HCT116 (cell line): ENCODE results near the gene FAM13A. TPM values are rescaled to one million over a fixed set of nuclear protein-coding genes. Genes with fewer than 3 reads are reported as not detected.

Experiments
- ATAC-seq: fragments of 200-7000 bp; cut with Tn5 transposase; 2 replicates; pipeline ENCODE4 v1.9.1; 2020; ENCODE audit warnings: mild to moderate bottlenecking, moderate library complexity
- BruUV-seq: library from RNA; stranded (reverse); fragments of 400-500 nt; replicated peaks from 2 replicates; lab custom pipeline; 2021; lab: Mats Ljungman, UMichigan
- CTCF ChIA-PET: fragments of 300-600 bp; sonication (Branson Sonifier 250); formaldehyde crosslinking; loops from one replicate; lab custom pipeline; 2021; ENCODE audit warnings: antibody characterized with exemption; lab: Charles Lee
- POLR2A ChIA-PET: fragments of 300-600, 350-600 bp; sonication (Branson Sonifier 250); formaldehyde crosslinking; loops from one replicate; lab custom pipeline; 2021; ENCODE audit warnings: antibody characterized with exemption; lab: Charles Lee
- RAD21 ChIA-PET, 2 experiments: fragments of 300-600 bp; sonication (Branson Sonifier 250); formaldehyde crosslinking; loops; one replicate each; lab custom pipeline; 2023; ENCODE audit warnings: low total read pairs in 2 of 2; ENCODE audit not compliant: uncharacterized antibody in 2 of 2, unreplicated experiment in 2 of 2, low non-redundant PET in 1 of 2; lab: Charles Lee
- DNase-seq: peaks from one replicate; pipeline ENCODE4 v3.0.0-alpha.2; 2010; ENCODE audit warnings: low read depth, low spot score
- H2AFZ ChIP-seq: fragments of 200-600 bp; shearing (Covaris generic), sonication (generic); 2 replicates; pipeline ENCODE4 v1.6.1; 2017; ENCODE audit warnings: low read depth, mixed run types, mixed read lengths, antibody characterized with exemption, low read length; ENCODE audit not compliant: poor library complexity, severe bottlenecking
- H3K27ac ChIP-seq: 2 replicates; pipeline ENCODE4 v1.5.1; 2012; ENCODE audit warnings: low read depth, low read length
- H3K27me3 ChIP-seq: fragments of 200-600 bp; sonication (generic); 2 replicates; pipeline ENCODE4 v1.6.1; 2016; ENCODE audit warnings: mixed run types, low read length, mixed read lengths; ENCODE audit not compliant: insufficient read depth
- H3K36me3 ChIP-seq, 2 experiments: fragments of 200-500 bp in 1 of 2; fragments of 200-600 bp in 1 of 2; sonication (Bioruptor generic) in 1 of 2; sonication (generic) in 1 of 2; 2 replicates each; pipeline versions ENCODE4 v1.5.1 to v1.6.1; 2014 to 2016; ENCODE audit warnings: low read length in 2 of 2, inconsistent platforms in 1 of 2, mixed read lengths in 1 of 2, mixed run types in 1 of 2; ENCODE audit not compliant: insufficient read depth in 2 of 2, control insufficient read depth in 1 of 2
- H3K4me1 ChIP-seq, 2 experiments: fragments of 200-600 bp in 1 of 2; sonication (generic) in 1 of 2; 2 replicates each; pipeline versions ENCODE4 v1.5.1 to v1.6.1; 2012 to 2017; ENCODE audit warnings: low read length in 2 of 2, inconsistent platforms in 1 of 2, mild to moderate bottlenecking in 1 of 2, mixed read lengths in 1 of 2, mixed run types in 1 of 2, moderate library complexity in 1 of 2; ENCODE audit not compliant: insufficient read depth in 2 of 2, control insufficient read depth in 1 of 2
- H3K4me2 ChIP-seq: fragments of 200-600 bp; sonication (generic); 2 replicates; pipeline ENCODE4 v1.6.1; 2017; ENCODE audit warnings: mixed run types, low read length, mixed read lengths
- H3K4me3 ChIP-seq, 2 experiments: fragments of 200-600 bp in 1 of 2; sonication (generic) in 1 of 2; replicated peaks in 1 of 2; 2 replicates each; pipeline ENCODE4 v1.5.1; 2011 to 2016; ENCODE audit warnings: low read length in 2 of 2, control low read depth in 1 of 2, low read depth in 1 of 2, mild to moderate bottlenecking in 1 of 2, mixed read lengths in 1 of 2, mixed run types in 1 of 2
- H3K79me2 ChIP-seq: fragments of 200-600 bp; sonication (generic); 2 replicates; pipeline ENCODE4 v1.6.1; 2017; ENCODE audit warnings: mild to moderate bottlenecking, mixed run types, low read length, moderate library complexity, mixed read lengths; ENCODE audit not compliant: insufficient read depth
- H3K9ac ChIP-seq: fragments of 200-600 bp; sonication (generic); 2 replicates; pipeline ENCODE4 v1.6.1; 2016; ENCODE audit warnings: low read length, mixed read lengths
- H3K9me2 ChIP-seq: fragments of 200-600 bp; sonication (generic), shearing (Covaris generic); 2 replicates; pipeline ENCODE4 v1.6.1; 2017; ENCODE audit warnings: mixed run types, mild to moderate bottlenecking, moderate library complexity; ENCODE audit not compliant: insufficient read depth
- H3K9me3 ChIP-seq, 2 experiments: fragments of 200-500 bp in 1 of 2; fragments of 200-600 bp in 1 of 2; sonication (Bioruptor generic) in 1 of 2; sonication (generic) in 1 of 2; 2 replicates each; pipeline ENCODE4 v1.6.1; 2014 to 2017; ENCODE audit warnings: low read length in 2 of 2, mixed read lengths in 2 of 2, inconsistent platforms in 1 of 2, low read depth in 1 of 2, mild to moderate bottlenecking in 1 of 2, mixed run types in 1 of 2, moderate library complexity in 1 of 2; ENCODE audit not compliant: control insufficient read depth in 1 of 2, insufficient read depth in 1 of 2
- H4K20me1 ChIP-seq: fragments of 200-600 bp; sonication (generic), shearing (Covaris generic); 2 replicates; pipeline ENCODE4 v1.6.1; 2017; ENCODE audit warnings: mixed run types, mild to moderate bottlenecking, moderate library complexity; ENCODE audit not compliant: insufficient read depth
- CTCF ChIP-seq, 3 experiments: fragments of 200-600 bp in 1 of 3; sonication (generic) in 1 of 3; IDR thresholded peaks in 2 of 3; conservative IDR thresholded peaks in 1 of 3; 2 replicates each; pipeline ENCODE4 v1.5.1; 2012 to 2017; ENCODE audit warnings: low read depth in 2 of 3, low read length in 2 of 3, antibody characterized with exemption in 1 of 3, borderline replicate concordance in 1 of 3, control low read depth in 1 of 3, mild to moderate bottlenecking in 1 of 3, mixed read lengths in 1 of 3, mixed run types in 1 of 3, moderate library complexity in 1 of 3; ENCODE audit not compliant: insufficient read depth in 1 of 3
- FOSL1 ChIP-seq: IDR thresholded peaks from 2 replicates; pipeline ENCODE4 v1.6.1; 2012; ENCODE audit warnings: low read depth
- JUND ChIP-seq: IDR thresholded peaks from 2 replicates; pipeline ENCODE4 v1.6.1; 2012
- SIN3A ChIP-seq: IDR thresholded peaks from 2 replicates; pipeline ENCODE4 v1.6.1; 2012; ENCODE audit warnings: low read depth
- intact Hi-C: fragments of 100-400 bp; cut with micrococcal nuclease; formaldehyde crosslinking; loops from 2 replicates; pipeline ENCODE4 v1.10.0; 2022
- total RNA-seq: library from RNA; stranded (reverse); gene quantifications from one replicate; pipeline ENCODE4 v1.2.1, GENCODE V29; 2021; ENCODE audit not compliant: unreplicated experiment
- TF ChIP-seq, protein P1 (sequence below): IDR thresholded peaks from 2 replicates; pipeline ENCODE4 v1.6.1; 2011; ENCODE audit warnings: mild to moderate bottlenecking, low read length, moderate library complexity; ENCODE audit not compliant: insufficient replicate concordance; ENCODE audit errors: extremely low read depth
- TF ChIP-seq, protein P2 (sequence below): IDR thresholded peaks from 2 replicates; pipeline ENCODE4 v1.6.1; 2012

The FAM13A gene
- total RNA-seq, 1 experiment from 2014 or later, result 17.2 TPM

GRCh38 chr4:88804234-88804633 is 252.8 kb downstream of the FAM13A start:
- no peak for ATAC-seq
- intact Hi-C loops, result no loop called here

More at GRCh38 chr4:88804234-88804633, 252.8 kb downstream of the FAM13A start:
- ChIA-PET POLR2A (no interaction called here), RAD21 (no interaction called here), CTCF (no interaction called here)
- H3K27ac ChIP-seq, result no peak overlapping the region
- H3K4me2 ChIP-seq, result no peak overlapping the region
- H3K9me3 ChIP-seq, result no peaks in the 10 kb centered on the region
- no TSS peak for BruUV-seq
- no peaks in the 10 kb centered on the region for H3K27me3 ChIP-seq
- no peaks in the 10 kb centered on the region for H3K79me2 ChIP-seq
- H3K9ac ChIP-seq, result no peak overlapping the region
- DNase-seq, result no peak
- no peak overlapping the region for H2AFZ ChIP-seq
- no peaks in the 10 kb centered on the region for H3K36me3 ChIP-seq
- H4K20me1 ChIP-seq, result no peaks in the 10 kb centered on the region
- no peaks in the 10 kb centered on the region for H3K4me1 ChIP-seq
- no peaks in the 10 kb centered on the region for H3K9me2 ChIP-seq
- H3K4me3 ChIP-seq, result no peak overlapping the region
- TF ChIP-seq JUND (no peak), SIN3A (no peak), FOSL1 (no peak), CTCF (IDR thresholded peaks at IDR 0.05 in 2 of 3, conservative IDR thresholded peaks at IDR 0.05 in 1 of 3; ENCODE audit: borderline replicate concordance in 1 of 3, insufficient read depth in 1 of 3, low read depth in 2 of 3, low read length in 2 of 3) (no peak)
- TF ChIP-seq, protein P1, sequence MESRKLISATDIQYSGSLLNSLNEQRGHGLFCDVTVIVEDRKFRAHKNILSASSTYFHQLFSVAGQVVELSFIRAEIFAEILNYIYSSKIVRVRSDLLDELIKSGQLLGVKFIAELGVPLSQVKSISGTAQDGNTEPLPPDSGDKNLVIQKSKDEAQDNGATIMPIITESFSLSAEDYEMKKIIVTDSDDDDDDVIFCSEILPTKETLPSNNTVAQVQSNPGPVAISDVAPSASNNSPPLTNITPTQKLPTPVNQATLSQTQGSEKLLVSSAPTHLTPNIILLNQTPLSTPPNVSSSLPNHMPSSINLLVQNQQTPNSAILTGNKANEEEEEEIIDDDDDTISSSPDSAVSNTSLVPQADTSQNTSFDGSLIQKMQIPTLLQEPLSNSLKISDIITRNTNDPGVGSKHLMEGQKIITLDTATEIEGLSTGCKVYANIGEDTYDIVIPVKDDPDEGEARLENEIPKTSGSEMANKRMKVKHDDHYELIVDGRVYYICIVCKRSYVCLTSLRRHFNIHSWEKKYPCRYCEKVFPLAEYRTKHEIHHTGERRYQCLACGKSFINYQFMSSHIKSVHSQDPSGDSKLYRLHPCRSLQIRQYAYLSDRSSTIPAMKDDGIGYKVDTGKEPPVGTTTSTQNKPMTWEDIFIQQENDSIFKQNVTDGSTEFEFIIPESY, result no peak
- TF ChIP-seq, protein P2, sequence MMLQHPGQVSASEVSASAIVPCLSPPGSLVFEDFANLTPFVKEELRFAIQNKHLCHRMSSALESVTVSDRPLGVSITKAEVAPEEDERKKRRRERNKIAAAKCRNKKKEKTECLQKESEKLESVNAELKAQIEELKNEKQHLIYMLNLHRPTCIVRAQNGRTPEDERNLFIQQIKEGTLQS, result no peak
